Measurements from ENCODE around the gene NUP93.
A peak's percentile ranks its signal among the peaks of the same experiment; 100 is the strongest.

Gene NUP93

GRCh38 chr16:56729735-56730662 lies at the start of gene NUP93:
Gene NUP93 (plus strand): TSS chr16:56730129. CDS start chr16:56748248, 18,119 bp downstream.
- peak; percentile 89 for DNase-seq (ENCODE audit: low spot score)

GRCh38 chr16:56681939-56682702 lies 47.8 kb upstream of the NUP93 start, which contains the start of gene MT1X:
Gene MT1X (plus strand): TSS chr16:56682470. CDS start chr16:56682541, 71 bp downstream.
- DNase-seq (ENCODE audit: low spot score), result peak; percentile 86

DNA sequence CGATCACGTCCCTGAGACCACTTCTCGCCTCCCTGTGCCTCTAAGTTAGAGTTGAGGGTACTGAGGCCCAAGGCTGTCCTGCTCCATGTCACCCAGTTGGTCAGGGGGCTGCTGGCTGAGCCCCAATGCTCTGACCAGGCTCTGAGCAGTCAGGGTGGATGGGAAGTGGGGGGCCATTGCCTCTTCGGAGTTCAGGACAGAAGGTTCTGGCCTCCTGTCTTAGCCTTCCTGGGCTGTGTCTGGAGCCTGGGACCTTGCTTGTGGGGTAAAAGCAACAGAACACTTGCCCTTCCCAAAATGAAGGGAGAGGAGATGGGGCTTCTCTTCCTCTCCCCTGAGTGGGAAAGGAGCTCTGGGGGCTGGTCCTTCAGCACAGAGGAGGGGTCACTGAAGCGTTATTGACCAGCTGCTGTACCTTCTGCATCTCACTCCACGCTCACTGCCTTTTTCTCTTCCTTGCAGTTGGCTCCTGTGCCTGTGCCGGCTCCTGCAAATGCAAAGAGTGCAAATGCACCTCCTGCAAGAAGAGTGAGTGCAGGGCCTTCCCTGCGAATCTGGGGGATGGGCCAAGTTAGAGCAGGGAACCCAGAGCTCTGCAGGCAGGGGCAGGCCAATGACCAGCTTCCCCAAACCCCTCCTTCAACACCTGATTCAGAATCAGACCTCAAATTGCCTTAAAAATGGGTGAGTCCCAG lies 47.1 kb upstream of the NUP93 start:
- DNase-seq (ENCODE audit: low spot score), result no peak

GRCh38 chr16:56683424-56684172 lies 46.3 kb upstream of the NUP93 start:
- no peak for DNase-seq (ENCODE audit: low spot score)

- DNase-seq (ENCODE audit: low spot score), result no peak
Measured at GRCh38 chr16:56684256-56684925, 45.5 kb upstream of the NUP93 start.

GRCh38 chr16:56684926-56685590 lies 44.9 kb upstream of the NUP93 start:
- DNase-seq (ENCODE audit: low spot score), result no peak

DNA sequence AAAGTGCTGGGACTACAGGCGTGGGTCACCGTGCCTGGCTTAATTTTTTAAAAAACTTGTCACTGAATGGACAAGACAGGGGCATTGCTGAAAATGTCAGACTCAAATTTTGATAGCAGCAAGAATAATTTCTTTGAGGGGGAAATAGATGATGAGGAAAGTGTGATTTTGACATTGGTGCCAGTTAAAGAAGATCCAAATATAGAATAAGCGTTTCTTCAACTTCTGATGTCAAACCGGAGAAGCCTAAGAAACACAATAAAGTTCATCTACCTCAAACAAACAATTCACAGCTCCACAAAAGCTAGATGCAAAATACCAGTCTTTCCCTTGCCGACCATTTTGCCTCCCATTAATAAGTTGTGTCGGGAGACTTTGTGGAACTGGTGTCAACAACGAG lies 43.2 kb upstream of the NUP93 start:
- DNase-seq (ENCODE audit: low spot score), result no peak

GRCh38 chr16:56688762-56689161 lies 41.2 kb upstream of the NUP93 start:
- no peak for DNase-seq (ENCODE audit: low spot score)

- no peak for DNase-seq (ENCODE audit: low spot score)
Measured at GRCh38 chr16:56689171-56689570, 40.8 kb upstream of the NUP93 start.

DNA sequence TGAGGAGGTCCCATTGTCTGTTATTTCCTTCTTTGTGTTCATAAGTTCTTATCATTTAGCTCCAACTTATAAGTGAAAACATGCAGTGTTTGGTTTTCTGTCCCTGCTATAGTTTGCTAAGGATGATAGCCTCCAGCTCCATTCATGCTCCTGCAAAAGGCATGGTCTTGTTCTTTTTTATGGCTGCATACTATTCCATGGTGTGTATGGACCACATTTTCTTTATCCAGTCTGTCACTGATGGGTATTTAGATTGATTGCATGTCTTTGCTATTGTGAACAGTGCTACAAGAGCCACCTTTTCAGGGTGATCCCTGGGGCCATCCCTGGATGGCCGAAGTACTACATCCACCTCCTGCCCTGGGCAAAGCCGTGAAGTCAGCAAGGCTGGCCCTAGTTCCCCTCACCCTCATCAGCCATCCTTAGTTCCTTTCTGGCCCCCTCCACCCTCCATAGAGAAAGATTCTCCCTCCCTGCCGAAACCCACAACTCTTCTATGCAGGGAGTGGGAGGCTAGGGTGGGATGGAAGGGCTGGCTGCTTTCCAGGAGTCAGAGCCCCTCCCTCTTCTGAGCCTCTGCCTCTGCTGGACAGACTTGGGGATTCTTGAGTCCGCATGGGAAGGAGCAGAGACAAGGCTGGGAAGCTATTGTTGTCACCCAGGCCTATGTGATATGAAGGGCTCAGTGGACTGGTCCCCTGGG lies 39.4 kb upstream of the NUP93 start:
- DNase-seq (ENCODE audit: low spot score), result no peak

GRCh38 chr16:56691885-56692284 lies 38.0 kb upstream of the NUP93 start:
- no peak for DNase-seq (ENCODE audit: low spot score)

DNA sequence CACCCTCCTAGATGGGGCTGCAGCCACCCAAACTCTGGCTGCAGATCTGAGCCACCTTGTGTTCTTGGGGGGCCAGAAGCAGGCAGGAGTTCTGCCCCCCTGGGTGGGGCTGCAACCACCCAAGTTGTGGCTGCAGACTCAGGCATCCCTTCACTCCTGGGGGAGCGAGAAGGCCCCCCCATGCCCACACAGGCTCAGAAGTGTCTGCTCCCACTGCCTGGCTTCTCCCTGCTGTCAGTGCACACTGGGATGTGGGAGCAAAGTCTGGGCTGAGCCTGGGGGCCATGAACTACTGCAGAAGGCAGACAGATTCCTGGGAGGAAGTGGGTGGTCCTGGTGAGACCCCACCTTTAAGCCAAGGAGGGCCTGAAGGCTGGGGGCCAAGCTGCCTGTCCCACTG lies 34.7 kb upstream of the NUP93 start:
- DNase-seq (ENCODE audit: low spot score), result no peak

DNA sequence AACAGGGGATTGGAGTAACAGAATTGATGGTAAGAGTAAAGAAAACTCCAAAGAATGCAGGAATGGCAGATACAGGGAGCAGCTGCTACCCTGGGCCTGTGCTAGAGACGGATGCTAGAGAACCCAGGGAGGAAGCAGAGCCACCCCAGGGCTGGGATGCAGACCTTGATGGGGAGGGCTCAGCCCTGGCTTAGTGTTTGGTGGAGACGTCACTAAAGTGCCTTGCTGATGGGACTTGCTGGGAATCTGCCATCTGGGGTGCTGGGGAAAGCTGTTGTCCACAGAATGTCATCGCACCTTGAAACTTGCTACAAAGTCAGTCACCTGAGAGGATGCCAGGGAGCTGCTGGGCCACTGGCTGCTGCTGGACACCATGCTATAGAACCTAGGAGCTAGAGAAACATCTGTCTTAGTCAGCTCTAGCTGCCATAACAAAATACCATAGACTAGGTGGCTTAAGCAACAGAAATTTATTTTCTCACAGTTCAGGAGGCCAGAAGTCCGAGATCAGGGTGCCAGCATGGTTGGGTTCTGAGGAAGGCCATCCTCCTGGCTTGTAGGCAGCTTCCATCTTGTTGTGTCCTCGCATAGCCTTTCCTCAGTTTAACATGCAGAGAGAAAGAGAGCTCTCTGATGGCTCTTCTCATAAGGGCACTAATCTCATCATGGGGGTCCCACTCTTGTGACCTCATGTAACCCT lies 32.3 kb upstream of the NUP93 start:
- DNase-seq (ENCODE audit: low spot score), result no peak

GRCh38 chr16:56700195-56700594 lies 29.7 kb upstream of the NUP93 start:
- DNase-seq (ENCODE audit: low spot score), result no peak

DNA sequence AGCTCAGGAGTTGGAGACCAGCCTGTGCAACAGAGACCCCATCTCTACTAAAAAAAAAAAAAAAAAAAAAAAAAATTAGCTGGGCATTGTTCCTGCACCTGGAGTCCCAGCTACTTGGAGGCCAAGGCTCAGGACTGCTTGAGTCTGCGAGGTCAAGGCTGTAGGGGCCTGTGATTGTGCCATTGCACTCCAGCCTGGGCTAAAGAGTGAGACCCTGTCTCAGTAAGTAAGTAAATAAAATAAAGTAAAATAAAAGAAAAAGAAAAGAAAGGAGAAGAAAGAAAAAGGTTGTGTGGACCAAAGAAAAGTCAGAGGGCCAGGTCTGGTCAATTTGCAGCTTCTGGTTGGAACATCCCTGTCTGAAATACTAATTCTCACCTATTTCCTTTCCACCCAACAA lies 29.3 kb upstream of the NUP93 start:
- no peak for DNase-seq (ENCODE audit: low spot score)

DNA sequence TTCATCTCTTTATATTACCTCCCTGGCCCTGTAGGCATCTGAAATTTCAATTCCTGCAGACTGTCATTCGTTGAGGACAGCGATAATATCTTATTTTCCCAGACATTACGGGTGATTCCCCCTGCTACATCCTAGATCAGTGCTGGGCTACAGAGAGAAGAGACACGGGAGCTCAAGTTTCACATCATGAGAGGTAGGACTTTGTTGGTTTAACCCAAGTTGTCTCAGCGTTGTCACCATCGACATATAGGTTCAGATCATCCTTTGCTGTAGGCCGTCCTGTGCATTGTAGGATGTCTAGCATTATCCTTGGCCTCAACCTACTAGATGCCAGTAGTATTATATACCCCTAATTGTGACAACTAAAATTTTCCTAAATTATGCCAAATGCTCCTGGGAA lies 28.4 kb upstream of the NUP93 start:
- DNase-seq (ENCODE audit: low spot score), result no peak

GRCh38 chr16:56702836-56703235 lies 27.1 kb upstream of the NUP93 start:
- DNase-seq (ENCODE audit: low spot score), result no peak

- peak; percentile 43 for DNase-seq (ENCODE audit: low spot score)
Measured at GRCh38 chr16:56708525-56709442, 21.1 kb upstream of the NUP93 start.

Measured in CD4-positive, alpha-beta T cell treated with Interleukin-2 at 100 ng/mL for 4 hours (primary cell).